ENCODE data around the gene STBD1.
"Not testable (repeated sequence)": the region's sequence is repeated elsewhere in the genome, so short reads cannot be mapped to it uniquely, and the experiment has no call there.

The STBD1 gene

GRCh38 chr4:76287811-76288210, 18.7 kb upstream of the STBD1 start:
- not testable (repeated sequence) for DNase-seq

- DNase-seq: no peak
Measured at GRCh38 chr4:76292730-76293129, 13.8 kb upstream of the STBD1 start.

- no peak for DNase-seq
Measured at GRCh38 chr4:76293772-76294171, 12.8 kb upstream of the STBD1 start.

GRCh38 chr4:76296286-76296820, 10.2 kb upstream of the STBD1 start:
- no peak for DNase-seq

- DNase-seq: no peak
Measured at GRCh38 chr4:76298227-76298626, 8.3 kb upstream of the STBD1 start.

GRCh38 chr4:76300012-76300411, 6.5 kb upstream of the STBD1 start:
- DNase-seq: no peak

GRCh38 chr4:76301068-76301774, 5.3 kb upstream of the STBD1 start:
- no peak for DNase-seq

GRCh38 chr4:76301775-76302162, 4.8 kb upstream of the STBD1 start:
- no peak for DNase-seq

- no peak for DNase-seq
Measured at GRCh38 chr4:76302826-76303438, 3.6 kb upstream of the STBD1 start.

GRCh38 chr4:76305033-76305687, 1.4 kb upstream of the STBD1 start:
- DNase-seq: peak in 1 of 2 donors; percentile 21

- no peak for DNase-seq
Measured at GRCh38 chr4:76306882-76307659, 538 bp downstream of the STBD1 start.

GRCh38 chr4:76307660-76308014, 1.1 kb downstream of the STBD1 start:
- DNase-seq: no peak

- DNase-seq: no peak
Measured at GRCh38 chr4:76308548-76308947, 2.0 kb downstream of the STBD1 start.

- no peak for DNase-seq
Measured at GRCh38 chr4:76309939-76310550, 3.5 kb downstream of the STBD1 start.

- DNase-seq: no peak
Measured at GRCh38 chr4:76310683-76311082, 4.2 kb downstream of the STBD1 start.

- no peak for DNase-seq
Measured at GRCh38 chr4:76311896-76312331, 5.4 kb downstream of the STBD1 start.

GRCh38 chr4:76312457-76312856, 5.9 kb downstream of the STBD1 start:
- DNase-seq: no peak

- DNase-seq: no peak
Measured at GRCh38 chr4:76313547-76313946, 7.0 kb downstream of the STBD1 start.

GRCh38 chr4:76315267-76315918, 8.9 kb downstream of the STBD1 start:
- no peak for DNase-seq

GRCh38 chr4:76316131-76316530, 9.6 kb downstream of the STBD1 start:
- DNase-seq: no peak

- no peak for DNase-seq
Measured at GRCh38 chr4:76322236-76322635, 15.7 kb downstream of the STBD1 start.

GRCh38 chr4:76325072-76325471, 18.5 kb downstream of the STBD1 start:
- no peak for DNase-seq
